Colonic mucosa (tissue), 4 donors: ENCODE data around the gene SMIM1. TPM values are rescaled to one million over a fixed set of nuclear protein-coding genes. Genes with fewer than 3 reads are reported as not detected.

Experiments used
- DNase-seq: peaks from one replicate; pipeline ENCODE4 v3.0.0-alpha.2; 2020
- H3K27ac ChIP-seq: fragments of 200-600 bp; one replicate; pipeline ENCODE4 v1.8.0; 2021
- H3K27me3 ChIP-seq: fragments of 200-600 bp; one replicate; pipeline ENCODE4 v1.8.0; 2021
- H3K36me3 ChIP-seq: fragments of 200-600 bp; one replicate; pipeline ENCODE4 v1.8.0; 2021
- H3K4me1 ChIP-seq: fragments of 200-600 bp; one replicate; pipeline ENCODE4 v1.8.0; 2021; ENCODE audit warnings: mild to moderate bottlenecking
- H3K4me3 ChIP-seq: fragments of 200-600 bp; one replicate; pipeline ENCODE4 v1.8.0; 2021
- H3K9ac ChIP-seq, 2 donors: one replicate each; pipeline ENCODE4 v1.7.0; 2013; ENCODE audit warnings: control low read depth in 2 of 2, low read depth in 2 of 2, low read length in 2 of 2
- H3K9me3 ChIP-seq: fragments of 200-600 bp; one replicate; pipeline ENCODE4 v1.8.0; 2021
- intact Hi-C: fragments of 100-400 bp; cut with DNase I; formaldehyde crosslinking; loops from one replicate; pipeline ENCODE4 v1.14.1; 2022
- total RNA-seq, 2 donors: library from RNA; stranded (reverse); fragmentation: NEBNext Ultra II Directional in 1 of 2; extraction: Animal tissue kit (Norgen Biotek cat#: 25700) in 1 of 2; gene quantifications; one replicate each; pipeline ENCODE4 v1.2.1, GENCODE V29; 2021
- TF ChIP-seq, protein P1 (sequence below): fragments of 200-600 bp; IDR thresholded peaks from one replicate; pipeline ENCODE4 v1.8.0; 2022; ENCODE audit warnings: antibody characterized with exemption, mild to moderate bottlenecking
- donor health status: healthy.
- donor health status: DM: no; HTN: no; CAD: no.
- donor health status: DM: no; HTN: no; CAD: no.

The SMIM1 gene
- total RNA-seq, 2 donors from 2014 or later = 1.9 to 2.4 TPM

DNA sequence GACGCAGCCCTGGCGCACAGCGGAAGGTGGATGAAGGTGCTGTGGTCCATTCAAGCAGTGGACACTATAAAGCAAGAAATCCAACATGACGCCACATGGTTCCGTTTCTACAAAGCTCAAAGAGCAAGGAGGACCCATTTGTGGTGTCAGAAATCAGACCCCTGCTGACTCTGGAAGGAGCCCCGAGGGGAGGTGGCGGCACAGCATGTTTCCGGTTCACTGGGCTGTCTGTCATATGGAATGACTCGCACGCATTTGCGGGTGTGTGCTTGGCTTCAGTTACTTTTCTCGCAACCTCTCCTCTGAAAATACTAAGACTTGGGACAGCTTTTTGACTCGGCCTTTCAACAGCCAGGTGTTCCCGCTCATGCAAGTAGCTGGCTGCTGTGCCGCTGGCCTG lies 52.8 kb downstream of the SMIM1 start:
- no peak for DNase-seq
- H3K27ac ChIP-seq = no peak overlapping the region
- intact Hi-C loops = no loop called here
- TF ChIP-seq, protein P1, sequence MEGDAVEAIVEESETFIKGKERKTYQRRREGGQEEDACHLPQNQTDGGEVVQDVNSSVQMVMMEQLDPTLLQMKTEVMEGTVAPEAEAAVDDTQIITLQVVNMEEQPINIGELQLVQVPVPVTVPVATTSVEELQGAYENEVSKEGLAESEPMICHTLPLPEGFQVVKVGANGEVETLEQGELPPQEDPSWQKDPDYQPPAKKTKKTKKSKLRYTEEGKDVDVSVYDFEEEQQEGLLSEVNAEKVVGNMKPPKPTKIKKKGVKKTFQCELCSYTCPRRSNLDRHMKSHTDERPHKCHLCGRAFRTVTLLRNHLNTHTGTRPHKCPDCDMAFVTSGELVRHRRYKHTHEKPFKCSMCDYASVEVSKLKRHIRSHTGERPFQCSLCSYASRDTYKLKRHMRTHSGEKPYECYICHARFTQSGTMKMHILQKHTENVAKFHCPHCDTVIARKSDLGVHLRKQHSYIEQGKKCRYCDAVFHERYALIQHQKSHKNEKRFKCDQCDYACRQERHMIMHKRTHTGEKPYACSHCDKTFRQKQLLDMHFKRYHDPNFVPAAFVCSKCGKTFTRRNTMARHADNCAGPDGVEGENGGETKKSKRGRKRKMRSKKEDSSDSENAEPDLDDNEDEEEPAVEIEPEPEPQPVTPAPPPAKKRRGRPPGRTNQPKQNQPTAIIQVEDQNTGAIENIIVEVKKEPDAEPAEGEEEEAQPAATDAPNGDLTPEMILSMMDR = no peak
- no peaks in the 10 kb centered on the region for H3K36me3 ChIP-seq
- H3K4me3 ChIP-seq = no peak overlapping the region
- H3K9ac ChIP-seq = no peak overlapping the region
- no peaks in the 10 kb centered on the region for H3K27me3 ChIP-seq
- H3K4me1 ChIP-seq = no peaks in the 10 kb centered on the region
- H3K9me3 ChIP-seq = no peaks in the 10 kb centered on the region

Other genes with a start within 250 kb of the SMIM1 start
- 1 to 10 TPM; 5.2 to 6.4 TPM for gene MEGF6, start 161.2 kb upstream of the SMIM1 start, total RNA-seq
- 10 to 100 TPM; 63.0 to 81.5 TPM for gene TPRG1L, start 147.7 kb upstream of the SMIM1 start, total RNA-seq
- gene WRAP73, start 122.6 kb upstream of the SMIM1 start, total RNA-seq = 10 to 100 TPM; 19.9 to 24.2 TPM
- gene TP73, start 120.2 kb upstream of the SMIM1 start, total RNA-seq = under 1 TPM; 0.29 to 0.42 TPM
- gene CCDC27, start 20.3 kb upstream of the SMIM1 start, total RNA-seq = not detected
- gene LRRC47, start 23.7 kb downstream of the SMIM1 start, total RNA-seq = 10 to 100 TPM; 31.9 to 42.7 TPM
- 10 to 100 TPM; 41.1 to 52.7 TPM for gene CEP104, start 84.5 kb downstream of the SMIM1 start, total RNA-seq
- 10 to 100 TPM in 1 of 2 donors, 1 to 10 TPM in 1; 4.5 to 10.7 TPM for gene DFFB, start 84.7 kb downstream of the SMIM1 start, total RNA-seq
- gene C1orf174, start 127.5 kb downstream of the SMIM1 start, total RNA-seq = 10 to 100 TPM; 19.4 to 32.8 TPM